ENCODE measurements around the gene DCLK1.

DCLK1 gene

GRCh38 chr13:36006347-36006746, 124.8 kb downstream of the DCLK1 start:
- Histone ChIP-seq H3K36me3 (ENCODE audit: control insufficient read depth, insufficient read depth, low read length) (no peaks in the 10 kb centered on the region), H3K4me3 (replicated peaks; ENCODE audit: low read depth, low read length) (no peak overlapping the region), H3K27me3 (replicated peaks; ENCODE audit: control insufficient read depth, insufficient read depth, low read length) (no peaks in the 10 kb centered on the region)
- DNase-seq (ENCODE audit: extremely low read depth, insufficient read length) = no peak
- TF ChIP-seq, protein P1, sequence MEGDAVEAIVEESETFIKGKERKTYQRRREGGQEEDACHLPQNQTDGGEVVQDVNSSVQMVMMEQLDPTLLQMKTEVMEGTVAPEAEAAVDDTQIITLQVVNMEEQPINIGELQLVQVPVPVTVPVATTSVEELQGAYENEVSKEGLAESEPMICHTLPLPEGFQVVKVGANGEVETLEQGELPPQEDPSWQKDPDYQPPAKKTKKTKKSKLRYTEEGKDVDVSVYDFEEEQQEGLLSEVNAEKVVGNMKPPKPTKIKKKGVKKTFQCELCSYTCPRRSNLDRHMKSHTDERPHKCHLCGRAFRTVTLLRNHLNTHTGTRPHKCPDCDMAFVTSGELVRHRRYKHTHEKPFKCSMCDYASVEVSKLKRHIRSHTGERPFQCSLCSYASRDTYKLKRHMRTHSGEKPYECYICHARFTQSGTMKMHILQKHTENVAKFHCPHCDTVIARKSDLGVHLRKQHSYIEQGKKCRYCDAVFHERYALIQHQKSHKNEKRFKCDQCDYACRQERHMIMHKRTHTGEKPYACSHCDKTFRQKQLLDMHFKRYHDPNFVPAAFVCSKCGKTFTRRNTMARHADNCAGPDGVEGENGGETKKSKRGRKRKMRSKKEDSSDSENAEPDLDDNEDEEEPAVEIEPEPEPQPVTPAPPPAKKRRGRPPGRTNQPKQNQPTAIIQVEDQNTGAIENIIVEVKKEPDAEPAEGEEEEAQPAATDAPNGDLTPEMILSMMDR (IDR thresholded peaks at IDR 0.05; ENCODE audit: insufficient read depth, low read length, poor library complexity, severe bottlenecking) = no peak

- no peaks in the 10 kb centered on the region for H3K36me3 ChIP-seq (ENCODE audit: control insufficient read depth, insufficient read depth, low read length)
- no peak overlapping the region for H3K4me3 ChIP-seq (replicated peaks; ENCODE audit: low read depth, low read length)
- no peak for DNase-seq (ENCODE audit: extremely low read depth, insufficient read length)
- TF ChIP-seq, protein P1 (IDR thresholded peaks at IDR 0.05; ENCODE audit: insufficient read depth, low read length, poor library complexity, severe bottlenecking) = no peak
- no peaks in the 10 kb centered on the region for H3K27me3 ChIP-seq (replicated peaks; ENCODE audit: control insufficient read depth, insufficient read depth, low read length)
These were observed 129.6 kb downstream of the DCLK1 start for GRCh38 chr13:36001561-36001960.

GRCh38 chr13:36000028-36000427, 131.2 kb downstream of the DCLK1 start:
- TF ChIP-seq, protein P1 (IDR thresholded peaks at IDR 0.05; ENCODE audit: insufficient read depth, low read length, poor library complexity, severe bottlenecking) = no peak
- Histone ChIP-seq H3K27me3 (replicated peaks; ENCODE audit: control insufficient read depth, insufficient read depth, low read length) (no peaks in the 10 kb centered on the region), H3K4me3 (replicated peaks; ENCODE audit: low read depth, low read length) (no peak overlapping the region), H3K36me3 (ENCODE audit: control insufficient read depth, insufficient read depth, low read length) (no peaks in the 10 kb centered on the region)
- DNase-seq (ENCODE audit: extremely low read depth, insufficient read length) = no peak

DNA sequence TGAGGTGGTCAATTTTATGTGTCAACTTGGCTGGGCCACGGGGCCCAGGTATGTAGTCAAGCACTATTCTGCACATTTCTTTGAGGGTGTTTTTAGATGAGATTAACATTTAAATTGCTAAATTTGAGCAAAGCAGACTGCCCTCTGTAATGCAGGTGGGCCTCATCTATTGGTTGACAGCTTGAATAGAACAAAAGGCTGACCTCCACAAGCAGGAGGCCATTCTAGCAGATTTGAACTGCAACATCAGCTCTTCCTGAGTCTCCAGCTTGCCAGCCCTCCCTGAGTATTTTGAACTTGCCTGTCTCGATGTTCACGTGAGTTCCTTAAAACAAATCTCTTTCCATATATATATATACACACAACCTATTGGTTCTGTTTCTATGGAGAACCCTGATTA, 134.8 kb downstream of the DCLK1 start:
- no peak for DNase-seq (ENCODE audit: extremely low read depth, insufficient read length)
- H3K4me3 ChIP-seq (replicated peaks; ENCODE audit: low read depth, low read length) = no peak overlapping the region
- no peaks in the 10 kb centered on the region for H3K36me3 ChIP-seq (ENCODE audit: control insufficient read depth, insufficient read depth, low read length)
- TF ChIP-seq, protein P1 (IDR thresholded peaks at IDR 0.05; ENCODE audit: insufficient read depth, low read length, poor library complexity, severe bottlenecking) = no peak
- no peaks in the 10 kb centered on the region for H3K27me3 ChIP-seq (replicated peaks; ENCODE audit: control insufficient read depth, insufficient read depth, low read length)

DNA sequence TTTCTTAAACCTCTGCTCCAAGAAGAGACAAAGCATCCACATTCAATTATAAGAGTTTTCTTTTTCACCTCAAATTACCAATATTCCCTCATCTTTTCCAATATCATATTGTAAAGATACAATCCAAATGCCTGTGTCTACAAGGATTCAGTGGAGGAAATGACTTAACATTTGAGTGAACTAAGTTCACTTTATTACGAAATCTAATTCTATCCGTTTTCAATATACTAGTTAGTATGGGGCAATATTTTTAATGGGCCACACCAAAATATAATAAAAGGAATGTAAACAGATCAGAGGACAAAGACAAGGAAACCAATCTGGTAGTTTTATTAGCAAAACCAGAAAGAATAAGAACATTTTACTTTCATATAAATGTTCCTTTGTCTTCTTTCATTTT, 136.0 kb downstream of the DCLK1 start:
- TF ChIP-seq, protein P1 (IDR thresholded peaks at IDR 0.05; ENCODE audit: insufficient read depth, low read length, poor library complexity, severe bottlenecking) = no peak
- H3K27me3 ChIP-seq (replicated peaks; ENCODE audit: control insufficient read depth, insufficient read depth, low read length) = no peaks in the 10 kb centered on the region
- no peaks in the 10 kb centered on the region for H3K36me3 ChIP-seq (ENCODE audit: control insufficient read depth, insufficient read depth, low read length)
- H3K4me3 ChIP-seq (replicated peaks; ENCODE audit: low read depth, low read length) = no peak overlapping the region
- no peak for DNase-seq (ENCODE audit: extremely low read depth, insufficient read length)

Measured in GM06990 (cell line).